Measurements from ENCODE around the gene ATP6V1C2. TPM values are rescaled to one million over a fixed set of nuclear protein-coding genes. Genes with fewer than 3 reads are reported as not detected.

The ATP6V1C2 gene
- total RNA-seq, 1 donor from 2014 or later = 0.11 TPM

GRCh38 chr2:10824191-10824590 is 102.8 kb downstream of the ATP6V1C2 start:
- Mint-ChIP-seq H3K36me3 (no peaks in the 10 kb centered on the region), H3K27me3 (ENCODE audit: insufficient read depth, low read depth) (peaks cover 17% of the 10 kb centered on the region), H3K4me3 (no peak overlapping the region), H3K27ac (no peak overlapping the region), H3K4me1 (no peaks in the 10 kb centered on the region), H3K9me3 (no peaks in the 10 kb centered on the region)
- H3K36me3 ChIP-seq = no peaks in the 10 kb centered on the region
- H2AFZ ChIP-seq (replicated peaks) = no peak overlapping the region
- H3K9me3 ChIP-seq (ENCODE audit: low read depth) = no peaks in the 10 kb centered on the region
- TF ChIP-seq EZH2phosphoT487 (IDR thresholded peaks at IDR 0.05) (no peak), EZH2 (IDR thresholded peaks at IDR 0.05) (no peak), CTCF (IDR thresholded peaks at IDR 0.05) (no peak)
- no peaks in the 10 kb centered on the region for H4K20me1 ChIP-seq (ENCODE audit: low read depth)
- peaks cover 5% of the 10 kb centered on the region for H3K27me3 ChIP-seq
- H3K4me2 ChIP-seq = no peak overlapping the region
- no peak for DNase-seq (ENCODE audit: low spot score)
- no peaks in the 10 kb centered on the region for H3K79me2 ChIP-seq (ENCODE audit: low read depth)
- no peak overlapping the region for H3K4me3 ChIP-seq
- no peaks in the 10 kb centered on the region for H3F3A ChIP-seq (ENCODE audit: low read depth)
- no peaks in the 10 kb centered on the region for H3K4me1 ChIP-seq
- no peak overlapping the region for H3K9ac ChIP-seq
- no peak overlapping the region for H3K27ac ChIP-seq

GRCh38 chr2:10826026-10826425 is 104.6 kb downstream of the ATP6V1C2 start:
- Histone ChIP-seq H4K20me1 (ENCODE audit: low read depth) (no peaks in the 10 kb centered on the region), H3K4me3 (no peak overlapping the region), H3K9me3 (ENCODE audit: low read depth) (no peaks in the 10 kb centered on the region), H3K27ac (no peak overlapping the region), H2AFZ (replicated peaks) (no peak overlapping the region), H3K9ac (no peak overlapping the region), H3F3A (ENCODE audit: low read depth) (no peaks in the 10 kb centered on the region), H3K4me2 (no peak overlapping the region), H3K79me2 (ENCODE audit: low read depth) (no peaks in the 10 kb centered on the region), H3K36me3 (no peaks in the 10 kb centered on the region), H3K27me3 (peaks cover 5% of the 10 kb centered on the region), H3K4me1 (no peaks in the 10 kb centered on the region)
- TF ChIP-seq EZH2 (IDR thresholded peaks at IDR 0.05) (no peak), EZH2phosphoT487 (IDR thresholded peaks at IDR 0.05) (no peak), CTCF (IDR thresholded peaks at IDR 0.05) (no peak)
- no peaks in the 10 kb centered on the region for H3K9me3 Mint-ChIP-seq
- H3K4me1 Mint-ChIP-seq = no peaks in the 10 kb centered on the region
- H3K36me3 Mint-ChIP-seq = no peaks in the 10 kb centered on the region
- DNase-seq (ENCODE audit: low spot score) = no peak
- H3K27ac Mint-ChIP-seq = no peak overlapping the region
- no peak overlapping the region for H3K4me3 Mint-ChIP-seq
- H3K27me3 Mint-ChIP-seq (ENCODE audit: insufficient read depth, low read depth) = peaks cover 23% of the 10 kb centered on the region

- Mint-ChIP-seq H3K27me3 (ENCODE audit: insufficient read depth, low read depth) (peaks cover 25% of the 10 kb centered on the region), H3K4me1 (peaks cover 3% of the 10 kb centered on the region), H3K36me3 (no peaks in the 10 kb centered on the region), H3K9me3 (no peaks in the 10 kb centered on the region), H3K27ac (no peak overlapping the region), H3K4me3 (no peak overlapping the region)
- Histone ChIP-seq H3K4me3 (no peak overlapping the region), H2AFZ (replicated peaks) (no peak overlapping the region), H4K20me1 (ENCODE audit: low read depth) (no peaks in the 10 kb centered on the region), H3K27me3 (peaks cover 5% of the 10 kb centered on the region), H3K27ac (no peak overlapping the region), H3K36me3 (no peaks in the 10 kb centered on the region), H3K79me2 (ENCODE audit: low read depth) (no peaks in the 10 kb centered on the region), H3F3A (ENCODE audit: low read depth) (no peaks in the 10 kb centered on the region), H3K9ac (no peak overlapping the region), H3K4me1 (no peaks in the 10 kb centered on the region), H3K4me2 (no peak overlapping the region), H3K9me3 (ENCODE audit: low read depth) (no peaks in the 10 kb centered on the region)
- TF ChIP-seq EZH2phosphoT487 (IDR thresholded peaks at IDR 0.05) (no peak), EZH2 (IDR thresholded peaks at IDR 0.05) (no peak), CTCF (IDR thresholded peaks at IDR 0.05) (no peak)
- no peak for DNase-seq (ENCODE audit: low spot score)
Observed at GRCh38 chr2:10826625-10827024, 105.2 kb downstream of the ATP6V1C2 start.

Measured in neural progenitor cell (in vitro differentiated cells).